SU-DHL-6 (cell line): ENCODE results near the gene CPA4.

Source experiments
- H2AFZ ChIP-seq: fragments of 200-600 bp; sonication (generic); 2 replicates; pipeline ENCODE4 v1.6.1; 2014; ENCODE audit warnings: low read depth, mild to moderate bottlenecking, moderate library complexity, mixed read lengths, antibody characterized with exemption, low read length; ENCODE audit not compliant: severe bottlenecking
- H3F3A ChIP-seq: fragments of 200-600 bp; shearing (Covaris generic); 2 replicates; pipeline ENCODE4 v1.6.0; 2016; ENCODE audit warnings: antibody characterized with exemption, mild to moderate bottlenecking; ENCODE audit not compliant: insufficient read depth
- H3K27ac ChIP-seq: fragments of 200-600 bp; sonication (generic); 2 replicates; pipeline ENCODE4 v1.5.1; 2016; ENCODE audit warnings: low read depth, mild to moderate bottlenecking, low read length, moderate library complexity, mixed read lengths
- H3K27me3 ChIP-seq: fragments of 200-600 bp; sonication (generic), shearing (Covaris generic); 2 replicates; pipeline ENCODE4 v1.6.0; 2014; ENCODE audit warnings: mild to moderate bottlenecking, low read length
- H3K36me3 ChIP-seq: fragments of 200-600 bp; sonication (generic); 2 replicates; pipeline ENCODE4 v1.6.1; 2014; ENCODE audit warnings: mild to moderate bottlenecking, low read length, mixed read lengths
- H3K4me2 ChIP-seq: fragments of 300-600, 200-600 bp; shearing (Covaris generic), sonication (generic); 2 replicates; pipeline ENCODE4 v1.6.0; 2014; ENCODE audit warnings: low read length, low read depth, mild to moderate bottlenecking; ENCODE audit not compliant: poor library complexity, severe bottlenecking
- H3K4me3 ChIP-seq: fragments of 200-600 bp; sonication (generic); 2 replicates; pipeline ENCODE4 v1.5.1; 2014; ENCODE audit warnings: antibody characterized with exemption, low read length, mild to moderate bottlenecking, mixed read lengths; ENCODE audit not compliant: insufficient read depth, poor library complexity, severe bottlenecking
- H3K79me2 ChIP-seq: fragments of 200-600 bp; sonication (generic); 2 replicates; pipeline ENCODE4 v1.6.1; 2014; ENCODE audit warnings: mild to moderate bottlenecking, low read length, moderate library complexity; ENCODE audit not compliant: insufficient read depth
- H3K9ac ChIP-seq: fragments of 200-600 bp; sonication (generic); 2 replicates; pipeline ENCODE4 v1.7.0; 2014; ENCODE audit warnings: mild to moderate bottlenecking, low read length
- H3K9me2 ChIP-seq: fragments of 200-600 bp; sonication (generic); replicated peaks from 2 replicates; pipeline ENCODE4 v1.6.1; 2014; ENCODE audit warnings: low read length; ENCODE audit not compliant: insufficient read depth
- H3K9me3 ChIP-seq: fragments of 200-600 bp; sonication (generic); 2 replicates; pipeline ENCODE4 v1.6.1; 2014; ENCODE audit warnings: low read length, mixed read lengths; ENCODE audit not compliant: insufficient read depth
- H4K20me1 ChIP-seq: fragments of 200-600 bp; sonication (generic); 2 replicates; pipeline ENCODE4 v1.6.1; 2014; ENCODE audit warnings: low read depth, mild to moderate bottlenecking, antibody characterized with exemption, low read length, moderate library complexity, mixed read lengths
- EZH2phosphoT487 ChIP-seq: fragments of 200-600 bp; sonication (generic), shearing (Covaris generic); conservative IDR thresholded peaks from 2 replicates; pipeline ENCODE4 v1.6.1; 2018; ENCODE audit warnings: mild to moderate bottlenecking, antibody characterized with exemption, low read length, moderate library complexity, mixed read lengths
- TF ChIP-seq, protein P1 (sequence below): fragments of 200-600 bp; sonication (generic); IDR thresholded peaks from one replicate; pipeline ENCODE4 v1.5.1; 2017; ENCODE audit warnings: antibody characterized with exemption, mild to moderate bottlenecking, low read length, moderate library complexity; ENCODE audit not compliant: insufficient read depth, poor library complexity, severe bottlenecking

Gene CPA4

DNA sequence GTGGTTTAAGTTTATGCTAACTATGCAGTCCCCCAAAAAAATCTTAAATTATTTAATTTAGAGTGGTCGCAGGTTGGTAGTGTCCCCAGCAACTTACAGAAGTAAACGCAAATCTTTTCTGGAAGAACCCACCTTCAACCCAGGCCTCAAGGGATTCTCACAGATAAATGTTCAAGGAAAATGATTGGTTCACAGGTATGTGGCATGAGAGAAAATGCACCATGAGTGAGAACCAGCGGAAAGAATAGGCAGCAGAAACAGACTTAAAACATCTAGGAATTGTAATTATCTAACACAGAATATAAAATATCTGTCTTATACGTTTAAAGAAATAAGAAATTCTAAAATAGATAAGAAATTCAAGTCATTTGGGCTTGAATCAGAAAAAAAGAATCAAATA lies 48.9 kb downstream of the CPA4 start:
- H3K9me2 ChIP-seq, result no peaks in the 10 kb centered on the region
- no peak overlapping the region for H3K4me2 ChIP-seq
- H3K36me3 ChIP-seq, result no peaks in the 10 kb centered on the region
- H3K27me3 ChIP-seq, result no peaks in the 10 kb centered on the region
- H3F3A ChIP-seq, result no peaks in the 10 kb centered on the region
- no peak overlapping the region for H3K27ac ChIP-seq
- no peak overlapping the region for H3K9ac ChIP-seq
- no peaks in the 10 kb centered on the region for H3K9me3 ChIP-seq
- no peaks in the 10 kb centered on the region for H4K20me1 ChIP-seq
- H2AFZ ChIP-seq, result no peak overlapping the region
- no peaks in the 10 kb centered on the region for H3K79me2 ChIP-seq
- H3K4me3 ChIP-seq, result no peak overlapping the region
- TF ChIP-seq, protein P1, sequence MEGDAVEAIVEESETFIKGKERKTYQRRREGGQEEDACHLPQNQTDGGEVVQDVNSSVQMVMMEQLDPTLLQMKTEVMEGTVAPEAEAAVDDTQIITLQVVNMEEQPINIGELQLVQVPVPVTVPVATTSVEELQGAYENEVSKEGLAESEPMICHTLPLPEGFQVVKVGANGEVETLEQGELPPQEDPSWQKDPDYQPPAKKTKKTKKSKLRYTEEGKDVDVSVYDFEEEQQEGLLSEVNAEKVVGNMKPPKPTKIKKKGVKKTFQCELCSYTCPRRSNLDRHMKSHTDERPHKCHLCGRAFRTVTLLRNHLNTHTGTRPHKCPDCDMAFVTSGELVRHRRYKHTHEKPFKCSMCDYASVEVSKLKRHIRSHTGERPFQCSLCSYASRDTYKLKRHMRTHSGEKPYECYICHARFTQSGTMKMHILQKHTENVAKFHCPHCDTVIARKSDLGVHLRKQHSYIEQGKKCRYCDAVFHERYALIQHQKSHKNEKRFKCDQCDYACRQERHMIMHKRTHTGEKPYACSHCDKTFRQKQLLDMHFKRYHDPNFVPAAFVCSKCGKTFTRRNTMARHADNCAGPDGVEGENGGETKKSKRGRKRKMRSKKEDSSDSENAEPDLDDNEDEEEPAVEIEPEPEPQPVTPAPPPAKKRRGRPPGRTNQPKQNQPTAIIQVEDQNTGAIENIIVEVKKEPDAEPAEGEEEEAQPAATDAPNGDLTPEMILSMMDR, result no peak
- TF ChIP-seq EZH2phosphoT487, result no peak

DNA sequence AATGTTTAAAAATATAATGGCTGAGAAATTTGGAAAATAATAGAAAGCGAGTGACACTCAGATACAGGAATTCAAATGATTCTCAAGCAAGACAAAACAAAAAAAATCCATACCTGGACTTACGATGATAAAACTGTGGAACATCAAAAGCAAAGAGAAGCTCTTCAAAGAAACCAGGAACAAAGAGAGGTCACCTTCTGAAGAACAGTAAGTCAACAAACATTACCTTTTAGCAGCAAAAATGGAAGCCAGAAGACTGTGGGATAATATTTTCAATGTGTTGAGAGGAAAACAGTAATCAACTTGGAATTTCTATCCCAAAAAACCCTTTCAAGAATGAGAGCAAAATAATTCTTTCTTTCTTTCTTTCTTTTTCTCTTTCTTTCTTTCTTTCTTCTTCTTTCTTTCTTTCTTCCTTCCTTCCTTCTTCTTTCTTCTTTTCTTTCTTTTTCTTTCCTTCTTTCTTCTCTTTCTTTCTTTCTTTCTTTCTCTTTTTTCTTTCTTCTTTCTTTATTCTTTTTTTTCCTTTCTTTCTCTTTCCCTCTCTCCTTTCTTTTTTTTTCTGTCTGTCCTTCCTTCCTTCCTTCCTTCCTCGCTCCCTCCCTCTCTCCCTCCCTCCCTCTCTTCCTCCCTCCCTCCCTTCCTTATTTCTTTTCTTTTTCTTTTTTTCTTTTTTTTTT lies 49.9 kb downstream of the CPA4 start:
- H3K9ac ChIP-seq, result no peak overlapping the region
- no peak overlapping the region for H2AFZ ChIP-seq
- no peaks in the 10 kb centered on the region for H3K36me3 ChIP-seq
- no peaks in the 10 kb centered on the region for H4K20me1 ChIP-seq
- TF ChIP-seq EZH2phosphoT487, result no peak
- TF ChIP-seq, protein P1, result no peak
- H3K27ac ChIP-seq, result no peak overlapping the region
- no peaks in the 10 kb centered on the region for H3K27me3 ChIP-seq
- no peaks in the 10 kb centered on the region for H3F3A ChIP-seq
- no peak overlapping the region for H3K4me3 ChIP-seq
- no peaks in the 10 kb centered on the region for H3K79me2 ChIP-seq
- no peaks in the 10 kb centered on the region for H3K9me2 ChIP-seq
- no peak overlapping the region for H3K4me2 ChIP-seq
- H3K9me3 ChIP-seq, result no peaks in the 10 kb centered on the region

DNA sequence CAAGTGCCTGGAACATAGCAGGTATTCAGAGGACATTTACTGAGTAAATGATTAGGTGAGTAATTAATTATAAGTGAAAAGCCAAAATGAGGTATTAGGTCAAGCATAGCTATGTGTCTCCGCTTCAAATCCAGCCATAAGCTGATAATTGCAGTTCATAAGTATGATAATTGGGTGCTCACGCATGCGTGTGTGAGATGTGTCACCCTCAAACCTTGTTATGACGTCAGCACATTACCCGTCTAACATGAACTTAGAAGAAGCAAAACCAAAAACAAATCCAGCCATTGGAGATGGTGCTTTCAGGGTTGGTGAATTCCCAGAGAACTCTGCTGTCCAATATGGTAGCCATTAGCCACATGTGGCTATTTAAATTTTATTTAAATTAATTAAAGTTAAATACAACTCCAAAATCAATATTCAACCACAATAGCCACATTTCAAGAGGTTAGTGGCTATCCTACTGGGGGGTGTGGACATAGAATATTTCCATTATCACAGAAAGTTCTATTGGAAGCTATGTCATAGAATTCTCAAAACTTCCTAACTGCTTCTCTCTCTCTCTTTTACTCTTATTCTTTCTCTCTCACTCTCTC lies 51.4 kb downstream of the CPA4 start, which contains the start of gene CPA5:
TSS of gene CPA5 (plus strand) at position 546 of the 596 bp plus-strand sequence. CDS start 1,670 bp downstream, outside the sequence.
- Histone ChIP-seq H4K20me1 (no peaks in the 10 kb centered on the region), H2AFZ (no peak within 1 kb of the TSS), H3F3A (no peaks in the 10 kb centered on the region), H3K27ac (no peak within 1 kb of the TSS), H3K4me3 (no peak within 1 kb of the TSS), H3K9ac (no peak within 1 kb of the TSS), H3K9me2 (no peaks in the 10 kb centered on the region), H3K79me2 (no peaks in the 10 kb centered on the region), H3K4me2 (no peak within 1 kb of the TSS), H3K9me3 (no peaks in the 10 kb centered on the region), H3K27me3 (no peaks in the 10 kb centered on the region), H3K36me3 (no peaks in the 10 kb centered on the region)
- TF ChIP-seq, protein P1, result no peak
- no peak for TF ChIP-seq EZH2phosphoT487
